ENCODE data around the gene MRPL18. TPM values are rescaled to one million over a fixed set of nuclear protein-coding genes. Genes with fewer than 3 reads are reported as not detected.
"Not testable (repeated sequence)": the region's sequence is repeated elsewhere in the genome, so short reads cannot be mapped to it uniquely, and the experiment has no call there.

MRPL18 gene
- 29.0 to 32.9 TPM (median 31.1 TPM) in 3 replicates for total RNA-seq

DNA sequence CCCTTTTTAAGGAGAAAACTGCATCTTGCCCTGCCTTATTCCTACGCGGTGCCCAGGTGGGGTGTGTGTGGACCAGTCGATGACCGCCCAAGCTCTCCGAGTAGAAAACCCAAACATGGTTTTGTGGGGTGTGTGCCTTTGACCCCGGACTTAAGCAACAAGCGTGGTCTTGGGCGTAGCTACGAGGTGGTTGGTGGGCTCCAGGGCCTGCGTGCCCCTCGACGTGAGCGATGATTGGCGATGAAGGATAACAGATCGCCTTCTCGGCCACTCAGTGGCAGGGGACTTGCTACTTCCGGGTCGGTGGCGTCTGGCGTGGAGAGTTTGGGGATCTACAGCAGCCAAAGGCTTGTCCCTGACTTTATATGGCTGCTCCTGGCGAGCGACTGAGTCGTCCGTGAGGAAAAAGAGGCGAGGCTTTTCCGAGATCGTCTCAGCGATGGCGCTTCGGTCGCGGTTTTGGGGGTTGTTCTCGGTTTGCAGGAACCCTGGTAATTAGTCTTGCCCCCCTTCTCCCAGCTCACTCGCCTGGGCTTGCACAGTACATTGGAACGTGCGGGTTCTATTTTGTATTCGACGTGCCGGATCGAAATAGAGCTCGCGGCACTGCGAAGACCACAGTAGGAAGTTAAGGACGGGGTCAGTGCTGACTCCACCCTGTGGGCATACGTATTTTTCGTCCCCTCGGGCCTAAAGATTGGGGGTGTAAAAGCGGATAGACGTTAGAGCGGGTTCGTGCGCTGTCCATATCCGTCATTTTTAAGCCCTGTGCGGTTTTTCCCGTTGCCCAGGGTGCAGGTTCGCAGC is at the start of gene MRPL18:
MRPL18 (plus strand) TSS at position 319 of the 807 bp plus-strand sequence; CDS start at position 440, 121 bp downstream.
- Mint-ChIP-seq H3K9me3 (no peaks in the 10 kb centered on the region), H3K27ac (peak within 1 kb of the TSS; percentile 97), H3K27me3 (ENCODE audit: low read depth) (no peaks in the 10 kb centered on the region), H3K4me1 (peaks cover 31% of the 10 kb centered on the region), H3K4me3 (peak within 1 kb of the TSS; percentile 98), H3K36me3 (peaks cover 21% of the 10 kb centered on the region)
- DNase-seq (ENCODE audit: low spot score in 2 of 2, unreplicated experiment in 2 of 2): peak; percentile 81 to 83
- no peak for TF ChIP-seq CTCF (IDR thresholded peaks at IDR 0.05; ENCODE audit: unreplicated experiment)

- no peak for DNase-seq (ENCODE audit: low spot score in 2 of 2, unreplicated experiment in 2 of 2)
- Mint-ChIP-seq H3K4me3 (no peak overlapping the region), H3K4me1 (peaks cover 6% of the 10 kb centered on the region), H3K36me3 (peaks cover 34% of the 10 kb centered on the region), H3K27me3 (ENCODE audit: low read depth) (no peaks in the 10 kb centered on the region), H3K9me3 (no peaks in the 10 kb centered on the region), H3K27ac (no peak overlapping the region)
- TF ChIP-seq CTCF (IDR thresholded peaks at IDR 0.05; ENCODE audit: unreplicated experiment): no peak
Measured at GRCh38 chr6:159742165-159742564, 48.1 kb upstream of the MRPL18 start.

DNA sequence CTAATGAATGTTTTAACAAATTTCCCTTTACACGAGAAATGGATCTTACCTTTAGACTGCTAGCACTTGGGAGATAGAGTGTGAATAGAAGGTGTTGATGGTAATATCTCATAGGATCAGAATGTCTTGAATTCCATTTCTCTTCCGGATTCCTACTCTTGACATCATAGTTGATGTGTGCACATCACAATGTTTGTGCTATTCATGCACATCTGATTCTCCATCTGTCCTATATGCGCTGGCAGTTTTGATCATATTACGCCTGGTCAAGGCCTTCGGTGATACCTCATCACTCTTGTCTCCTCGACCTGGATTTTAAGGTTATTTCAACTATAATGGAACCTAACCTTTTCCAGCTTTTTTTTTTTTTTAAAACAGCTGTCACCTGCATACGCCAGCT is 45.2 kb upstream of the MRPL18 start:
- no peak overlapping the region for H3K27ac Mint-ChIP-seq
- no peak for DNase-seq (ENCODE audit: low spot score in 2 of 2, unreplicated experiment in 2 of 2)

DNA sequence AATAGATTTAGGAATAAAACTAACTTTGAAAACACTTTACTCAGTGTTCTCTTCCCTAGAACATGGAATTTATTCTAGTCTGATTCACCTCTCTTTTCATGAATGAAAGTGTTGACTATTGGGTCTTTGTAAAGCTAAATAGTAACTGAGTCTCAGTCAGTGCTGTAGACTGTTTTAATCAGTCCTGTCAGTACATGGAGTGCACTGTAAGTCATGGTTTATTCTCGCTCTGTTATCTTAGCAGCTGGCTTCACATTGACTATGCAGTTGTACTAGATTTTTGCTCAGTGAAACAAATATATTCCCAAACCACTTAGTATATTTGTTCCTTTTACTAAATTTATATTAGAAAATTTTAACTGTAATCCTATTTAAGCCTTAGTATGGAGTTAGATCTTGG is 43.5 kb upstream of the MRPL18 start:
- Mint-ChIP-seq H3K9me3 (no peaks in the 10 kb centered on the region), H3K36me3 (peaks cover 41% of the 10 kb centered on the region), H3K4me3 (no peak overlapping the region), H3K4me1 (no peaks in the 10 kb centered on the region), H3K27ac (no peak overlapping the region), H3K27me3 (ENCODE audit: low read depth) (no peaks in the 10 kb centered on the region)
- TF ChIP-seq CTCF (IDR thresholded peaks at IDR 0.05; ENCODE audit: unreplicated experiment): no peak
- no peak for DNase-seq (ENCODE audit: low spot score in 2 of 2, unreplicated experiment in 2 of 2)

More for the DNA sequence above, 45.2 kb upstream of the MRPL18 start:
- peaks cover 47% of the 10 kb centered on the region for H3K36me3 Mint-ChIP-seq
- H3K4me1 Mint-ChIP-seq: no peaks in the 10 kb centered on the region
- no peak overlapping the region for H3K4me3 Mint-ChIP-seq
- no peaks in the 10 kb centered on the region for H3K9me3 Mint-ChIP-seq
- TF ChIP-seq CTCF (IDR thresholded peaks at IDR 0.05; ENCODE audit: unreplicated experiment): no peak
- no peaks in the 10 kb centered on the region for H3K27me3 Mint-ChIP-seq (ENCODE audit: low read depth)

GRCh38 chr6:159748127-159748526 is 42.1 kb upstream of the MRPL18 start:
- H3K27me3 Mint-ChIP-seq (ENCODE audit: low read depth); DNase-seq (ENCODE audit: low spot score in 2 of 2, unreplicated experiment in 2 of 2); H3K4me1 Mint-ChIP-seq; H3K4me3 Mint-ChIP-seq; H3K9me3 Mint-ChIP-seq; H3K27ac Mint-ChIP-seq: not testable (repeated sequence)
- H3K36me3 Mint-ChIP-seq: peaks cover 42% of the 10 kb centered on the region

DNA sequence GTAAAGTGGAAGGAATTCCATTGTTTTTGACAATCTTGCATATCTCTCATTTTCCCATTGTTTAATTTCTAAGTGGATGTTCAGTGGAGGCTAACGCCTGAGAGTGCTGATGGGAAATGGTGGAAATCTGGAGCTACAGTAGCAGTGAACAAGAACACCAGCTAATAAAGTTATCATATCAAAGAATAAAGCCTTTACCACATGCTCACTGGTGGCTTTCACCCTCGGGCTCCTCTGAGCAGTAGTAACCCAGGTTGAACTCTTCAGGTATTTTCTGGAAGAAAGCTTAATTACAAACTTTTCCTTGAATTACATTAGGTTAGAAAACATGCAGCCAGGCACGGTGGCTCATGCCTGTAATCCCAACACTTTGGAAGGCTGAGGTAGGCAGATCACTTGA is 38.8 kb upstream of the MRPL18 start:
- no peaks in the 10 kb centered on the region for H3K27me3 Mint-ChIP-seq (ENCODE audit: low read depth)
- no peaks in the 10 kb centered on the region for H3K9me3 Mint-ChIP-seq
- H3K27ac Mint-ChIP-seq: no peak overlapping the region
- peaks cover 38% of the 10 kb centered on the region for H3K36me3 Mint-ChIP-seq
- no peak for DNase-seq (ENCODE audit: low spot score in 2 of 2, unreplicated experiment in 2 of 2)
- no peaks in the 10 kb centered on the region for H3K4me1 Mint-ChIP-seq
- no peak overlapping the region for H3K4me3 Mint-ChIP-seq
- no peak for TF ChIP-seq CTCF (IDR thresholded peaks at IDR 0.05; ENCODE audit: unreplicated experiment)

Measured in mesothelial cell of epicardium (in vitro differentiated cells).